GM13977 (cell line): ENCODE measurements around the gene ATF6.

Experiments
- DNase-seq: peaks from one replicate; pipeline ENCODE4 v3.0.0; 2012; ENCODE audit warnings: low spot score
- CTCF ChIP-seq: IDR thresholded peaks from 2 replicates; pipeline ENCODE4 v1.5.1; 2012; ENCODE audit warnings: mild to moderate bottlenecking, control low read depth; ENCODE audit not compliant: insufficient read depth; ENCODE audit errors: extremely low read depth, missing control alignments
- in situ Hi-C: fragments of 300-500 bp; cut with MboI; formaldehyde crosslinking; loops from one replicate; pipeline ENCODE4 v1.12.0; 2022; ENCODE audit warnings: low sequenced_read_pairs, low pct_unique_long_range_greater_than_20kb, mixed read lengths, inconsistent platforms; ENCODE audit not compliant: unreplicated experiment

Gene ATF6

GRCh38 chr1:161910604-161911003, 144.5 kb downstream of the ATF6 start:
- TF ChIP-seq CTCF, result no peak
- in situ Hi-C loops, result no loop called here
- DNase-seq, result no peak

DNA sequence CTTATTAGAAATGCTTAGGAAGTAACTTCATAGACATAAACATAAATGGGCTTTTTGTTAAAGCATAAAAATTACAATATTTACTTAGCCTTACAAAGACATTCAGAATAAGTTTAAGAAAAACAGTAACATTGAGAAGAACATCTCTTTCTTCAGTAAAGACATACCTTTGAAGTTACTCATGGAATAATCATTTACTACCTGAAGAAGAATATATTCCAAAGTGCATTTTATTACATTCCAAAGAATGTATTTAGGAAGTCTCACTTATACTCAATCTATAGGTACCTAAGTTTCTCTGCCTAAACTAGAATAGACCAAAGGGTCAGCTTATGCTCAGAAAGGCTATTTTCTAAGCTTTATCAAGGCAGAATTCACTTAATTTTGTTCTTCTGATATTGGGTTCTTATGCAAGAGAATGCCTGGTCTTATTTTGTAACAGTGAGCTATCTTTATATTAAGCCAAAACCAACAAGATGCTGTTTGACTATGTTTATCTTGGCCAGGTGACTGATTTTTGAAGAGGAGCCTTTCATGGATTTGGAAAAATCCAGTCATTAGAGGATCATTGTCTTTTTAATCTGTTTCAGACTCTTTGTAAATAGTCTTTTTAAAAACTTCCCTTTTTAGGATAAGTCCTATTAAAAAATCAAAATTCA, 147.5 kb downstream of the ATF6 start:
- in situ Hi-C loops, result no loop called here
- TF ChIP-seq CTCF, result no peak
- no peak for DNase-seq

DNA sequence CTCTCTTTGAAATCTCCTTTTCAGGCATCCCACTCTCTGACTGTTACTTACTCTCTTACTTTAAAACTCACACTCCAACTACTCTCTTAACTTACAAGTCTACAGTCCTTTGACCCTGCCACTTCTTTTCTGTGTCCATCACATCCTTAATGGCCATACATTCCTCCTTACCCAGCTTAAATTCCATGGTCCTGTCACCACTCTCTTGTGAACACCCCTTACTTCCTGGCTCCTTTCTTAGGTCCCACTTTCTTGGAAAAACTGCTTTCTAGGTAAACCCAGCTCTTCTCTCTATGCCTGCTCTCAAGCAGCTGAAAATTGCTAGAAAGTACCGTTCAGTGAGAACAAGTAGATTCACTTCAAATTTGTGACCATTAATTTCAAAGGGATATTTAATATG, 148.5 kb downstream of the ATF6 start:
- DNase-seq, result no peak
- no peak for TF ChIP-seq CTCF
- in situ Hi-C loops, result no loop called here

- no peak for TF ChIP-seq CTCF
- peak; percentile 47 for DNase-seq
- in situ Hi-C loops, result no loop called here
These were observed 149.0 kb downstream of the ATF6 start for GRCh38 chr1:161915051-161915503.

GRCh38 chr1:161915978-161916377, 149.9 kb downstream of the ATF6 start:
- no peak for TF ChIP-seq CTCF
- in situ Hi-C loops, result no loop called here
- DNase-seq, result no peak

DNA sequence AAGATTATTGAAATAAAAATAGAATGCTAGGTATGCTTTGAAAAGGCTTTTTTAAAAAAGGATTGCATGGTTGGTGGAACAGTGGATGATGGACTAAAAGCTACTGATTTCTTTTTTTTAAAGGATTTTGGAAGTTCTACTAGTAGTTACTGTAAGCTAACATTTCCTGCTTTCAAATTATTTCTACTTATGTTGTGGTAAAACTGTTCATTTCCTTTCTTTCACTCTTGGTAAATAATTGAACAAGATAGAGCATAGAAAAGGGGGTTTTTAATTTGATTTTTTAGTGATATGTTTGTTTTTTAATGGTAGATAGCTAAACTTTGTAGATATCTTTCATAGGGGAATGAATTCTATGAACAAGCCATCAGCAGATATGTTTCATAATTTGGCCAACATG, 153.1 kb downstream of the ATF6 start:
- no peak for DNase-seq
- in situ Hi-C loops, result no loop called here
- TF ChIP-seq CTCF, result no peak
